ENCODE data around the gene ELMOD1.

Gene ELMOD1

GRCh38 chr11:107646783-107647182 is 55.8 kb downstream of the ELMOD1 start:
- DNase-seq (ENCODE audit: low read depth): no peak

GRCh38 chr11:107648242-107648641 is 57.3 kb downstream of the ELMOD1 start:
- no peak for DNase-seq (ENCODE audit: low read depth)

- no peak for DNase-seq (ENCODE audit: low read depth)
These were observed 60.7 kb downstream of the ELMOD1 start for GRCh38 chr11:107651672-107652071.

GRCh38 chr11:107653076-107653475 is 62.1 kb downstream of the ELMOD1 start:
- no peak for DNase-seq (ENCODE audit: low read depth)

GRCh38 chr11:107655602-107656001 is 64.7 kb downstream of the ELMOD1 start:
- DNase-seq (ENCODE audit: low read depth): no peak

GRCh38 chr11:107659310-107659709 is 68.4 kb downstream of the ELMOD1 start:
- DNase-seq (ENCODE audit: low read depth): no peak

- no peak for DNase-seq (ENCODE audit: low read depth)
These were observed 69.1 kb downstream of the ELMOD1 start for GRCh38 chr11:107660066-107660465.

GRCh38 chr11:107661656-107662055 is 70.7 kb downstream of the ELMOD1 start:
- no peak for DNase-seq (ENCODE audit: low read depth)

GRCh38 chr11:107665018-107665417 is 74.1 kb downstream of the ELMOD1 start:
- DNase-seq (ENCODE audit: low read depth): no peak

- no peak for DNase-seq (ENCODE audit: low read depth)
These were observed 76.1 kb downstream of the ELMOD1 start for GRCh38 chr11:107666911-107667613.

GRCh38 chr11:107669191-107669740 is 78.3 kb downstream of the ELMOD1 start:
- DNase-seq (ENCODE audit: low read depth): no peak

- no peak for DNase-seq (ENCODE audit: low read depth)
These were observed 79.1 kb downstream of the ELMOD1 start for GRCh38 chr11:107669893-107670601.

GRCh38 chr11:107675902-107676301 is 85.0 kb downstream of the ELMOD1 start:
- DNase-seq (ENCODE audit: low read depth): no peak

- DNase-seq (ENCODE audit: low read depth): no peak
These were observed 85.5 kb downstream of the ELMOD1 start for GRCh38 chr11:107676336-107677057.

- no peak for DNase-seq (ENCODE audit: low read depth)
These were observed 87.1 kb downstream of the ELMOD1 start for GRCh38 chr11:107677924-107678631.

- DNase-seq (ENCODE audit: low read depth): no peak
These were observed 87.7 kb downstream of the ELMOD1 start for GRCh38 chr11:107678632-107678971.

GRCh38 chr11:107679255-107680024 is 88.5 kb downstream of the ELMOD1 start:
- no peak for DNase-seq (ENCODE audit: low read depth)

GRCh38 chr11:107682171-107682570 is 91.2 kb downstream of the ELMOD1 start:
- DNase-seq (ENCODE audit: low read depth): no peak

GRCh38 chr11:107682572-107682971 is 91.6 kb downstream of the ELMOD1 start:
- no peak for DNase-seq (ENCODE audit: low read depth)

GRCh38 chr11:107683061-107683460 is 92.1 kb downstream of the ELMOD1 start:
- DNase-seq (ENCODE audit: low read depth): no peak

- DNase-seq (ENCODE audit: low read depth): no peak
These were observed 92.9 kb downstream of the ELMOD1 start for GRCh38 chr11:107683807-107684206.
